HG02798 (cell line): ENCODE data around the gene ZNF816.
"Not testable (repeated sequence)": the region's sequence is repeated elsewhere in the genome, so short reads cannot be mapped to it uniquely, and the experiment has no call there.

Source experiments
- ATAC-seq: cut with Tn5 transposase; IDR thresholded peaks from one replicate; pipeline ENCODE4 v1.9.1; 2021; ENCODE audit warnings: mild to moderate bottlenecking; ENCODE audit not compliant: unreplicated experiment, poor library complexity

ZNF816 gene

GRCh38 chr19:52963247-52963618 is 552 bp upstream of the ZNF816 start:
- peak; percentile 12 for ATAC-seq

- no peak for ATAC-seq
These were observed 700 bp downstream of the ZNF816 start for GRCh38 chr19:52961981-52962380.

- ATAC-seq, result no peak
These were observed 2.9 kb downstream of the ZNF816 start for GRCh38 chr19:52959613-52960295.

GRCh38 chr19:52957591-52957990 is 5.1 kb downstream of the ZNF816 start:
- no peak for ATAC-seq

GRCh38 chr19:52956917-52957316 is 5.8 kb downstream of the ZNF816 start:
- no peak for ATAC-seq

- ATAC-seq, result no peak
These were observed 13.3 kb downstream of the ZNF816 start for GRCh38 chr19:52949422-52949821.

- ATAC-seq, result no peak
These were observed 14.5 kb downstream of the ZNF816 start for GRCh38 chr19:52948025-52948770.

GRCh38 chr19:52946322-52947310 is 16.1 kb downstream of the ZNF816 start:
- ATAC-seq, result no peak

- no peak for ATAC-seq
These were observed 16.9 kb downstream of the ZNF816 start for GRCh38 chr19:52945652-52946321.

- ATAC-seq, result not testable (repeated sequence)
These were observed 17.8 kb downstream of the ZNF816 start for GRCh38 chr19:52944703-52945493.

- no peak for ATAC-seq
These were observed 18.6 kb downstream of the ZNF816 start for GRCh38 chr19:52943884-52944643.

GRCh38 chr19:52943134-52943883 is 19.4 kb downstream of the ZNF816 start:
- no peak for ATAC-seq

- peak; percentile 99 for ATAC-seq
These were observed 20.1 kb downstream of the ZNF816 start for GRCh38 chr19:52942386-52943133.

- peak; percentile 20 for ATAC-seq
These were observed 20.7 kb downstream of the ZNF816 start for GRCh38 chr19:52941941-52942385.

GRCh38 chr19:52941523-52941922 is 21.2 kb downstream of the ZNF816 start:
- ATAC-seq, result not testable (repeated sequence)

GRCh38 chr19:52940905-52941304 is 21.8 kb downstream of the ZNF816 start:
- not testable (repeated sequence) for ATAC-seq

GRCh38 chr19:52938761-52939160 is 23.9 kb downstream of the ZNF816 start:
- ATAC-seq, result no peak
